ENCODE measurements around the gene ING3. TPM values are rescaled to one million over a fixed set of nuclear protein-coding genes. Genes with fewer than 3 reads are reported as not detected.

Gene ING3
- total and polyA plus RNA-seq, 4 experiments from 2014 or later, result 24.1 to 32.2 (median 28.1) TPM

DNA sequence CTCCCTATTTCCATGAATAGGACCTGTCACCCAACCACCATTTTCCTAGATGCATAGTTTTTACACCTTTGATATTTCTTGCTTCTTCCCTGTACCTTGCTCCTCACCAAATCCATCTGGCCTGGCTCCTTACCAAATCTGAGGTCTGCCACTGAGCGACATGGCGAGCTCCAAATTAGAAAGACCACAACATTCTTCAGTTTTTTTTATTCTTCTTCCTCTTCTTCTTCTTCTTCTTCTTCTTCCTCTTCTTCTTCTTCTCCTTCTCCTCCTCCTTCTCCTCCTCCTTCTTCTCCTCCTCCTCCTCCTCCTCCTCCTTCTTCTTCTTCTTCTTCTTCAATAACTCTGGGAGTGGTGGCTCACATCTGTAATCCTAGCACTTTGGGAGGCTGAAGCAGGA is 45.1 kb downstream of the ING3 start:
- peaks cover 13 to 21% (median 18%) of the 10 kb centered on the region in 4 donors for H3K4me1 Mint-ChIP-seq
- Histone ChIP-seq H3K27me3 (ENCODE audit: insufficient read depth, low read length) (peaks cover 11% of the 10 kb centered on the region), H3K36me3 (ENCODE audit: insufficient read depth, low read length) (no peaks in the 10 kb centered on the region), H3K4me3 (ENCODE audit: low read length in 2 of 2) (no peak overlapping the region), H3K27ac (ENCODE audit: low read depth, low read length) (no peak overlapping the region), H3K4me1 (ENCODE audit: insufficient read depth, low read length) (peaks cover 14% of the 10 kb centered on the region), H3K9me3 (ENCODE audit: control insufficient read depth in 1 of 2, low read length in 2 of 2) (no peaks in the 10 kb centered on the region)
- no peak overlapping the region for H3K27ac Mint-ChIP-seq
- no peak for DNase-seq
- peaks cover 4 to 5% of the 10 kb centered on the region in 2 donors for H3K27me3 Mint-ChIP-seq
- no peak overlapping the region for H3K4me3 Mint-ChIP-seq
- no peaks in the 10 kb centered on the region for H3K36me3 Mint-ChIP-seq
- H3K9me3 Mint-ChIP-seq, result no peaks in the 10 kb centered on the region
- ChIA-PET POLR2A (ENCODE audit: partially characterized antibody) (interaction anchor here (1.0 kb wide), 1 partner anchor 8 kb away, joined by 3 read pairs; no protein-coding TSS in a partner anchor), CTCF (ENCODE audit: partially characterized antibody) (interaction anchor here (0.8 to 3.1 kb wide), 3 partner anchors 9 to 112 kb away, joined by 3 to 20 read pairs (median 5); partner anchors contain the start of gene CPED1)
- intact Hi-C loops (cut with micrococcal nuclease), result no loop called here

DNA sequence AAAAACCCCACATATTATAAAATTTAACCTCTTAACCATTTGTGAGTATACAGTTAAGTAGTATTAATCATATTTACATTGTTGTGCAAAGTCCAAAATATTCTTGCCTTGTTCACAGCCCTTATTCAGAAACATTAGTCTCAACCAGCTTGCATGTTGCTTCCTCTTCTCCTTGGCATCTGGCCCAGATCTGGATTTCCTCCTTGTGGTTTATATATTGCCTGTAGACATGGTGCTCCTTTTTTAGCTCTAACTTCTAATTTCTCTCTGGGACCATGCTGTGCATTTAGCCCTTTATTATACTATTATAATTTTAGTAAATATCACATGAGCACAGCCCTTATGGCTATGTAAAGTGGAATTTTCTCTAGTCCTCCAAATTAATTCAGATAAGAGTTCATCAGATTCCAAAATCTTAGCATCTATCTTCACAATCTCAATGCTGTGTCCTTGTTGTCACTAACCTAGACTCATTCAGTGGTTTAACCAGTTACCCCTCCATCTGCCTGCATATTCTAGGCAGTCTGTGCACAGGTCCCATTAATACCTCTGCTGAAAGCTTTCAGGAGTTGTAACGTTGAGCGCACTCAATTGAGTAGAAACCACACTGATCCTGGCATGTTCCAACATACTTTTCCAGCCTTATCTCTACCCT is 45.9 kb downstream of the ING3 start:
- intact Hi-C loops (cut with micrococcal nuclease), result no loop called here
- H3K4me1 ChIP-seq (ENCODE audit: insufficient read depth, low read length), result peaks cover 14% of the 10 kb centered on the region

DNA sequence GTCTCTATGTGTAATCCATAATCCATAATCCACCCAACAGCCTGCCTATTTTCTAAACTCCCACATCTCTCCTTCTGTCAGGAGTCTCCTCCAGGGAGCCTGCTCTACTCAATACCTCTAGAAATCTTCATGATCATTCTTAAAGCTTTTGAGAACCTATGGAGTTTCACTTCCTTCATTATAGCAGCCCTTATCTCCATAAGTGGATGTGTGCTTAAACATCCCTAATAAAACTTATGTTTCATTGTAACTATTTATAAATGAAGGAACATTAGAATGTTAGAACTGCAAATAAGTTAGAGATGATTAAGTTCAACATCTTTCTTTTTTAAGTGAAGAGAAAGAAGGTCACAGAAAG is 46.4 kb downstream of the ING3 start:
- intact Hi-C loops (cut with micrococcal nuclease), result no loop called here
- Mint-ChIP-seq H3K9me3 (no peaks in the 10 kb centered on the region), H3K36me3 (no peaks in the 10 kb centered on the region), H3K27ac (peak overlapping the region in 1 of 7 donors; percentile 24), H3K4me1 (peaks cover 13 to 21% (median 18%) of the 10 kb centered on the region in 4 donors), H3K4me3 (peak overlapping the region in 2 of 8 donors; percentile 4 to 21), H3K27me3 (peaks cover 3 to 5% of the 10 kb centered on the region in 2 donors)
- H3K9me3 ChIP-seq (ENCODE audit: control insufficient read depth in 1 of 2, low read length in 2 of 2), result no peaks in the 10 kb centered on the region
- H3K4me3 ChIP-seq (ENCODE audit: low read length in 2 of 2), result no peak overlapping the region
- DNase-seq, result no peak
- POLR2A ChIA-PET (ENCODE audit: partially characterized antibody), result no interaction called here
- CTCF ChIA-PET (ENCODE audit: partially characterized antibody), result interaction anchor here (1.1 to 3.1 kb wide), 2 partner anchors 10 to 84 kb away, joined by 5 to 20 read pairs; partner anchors contain the start of gene CPED1
- H3K27me3 ChIP-seq (ENCODE audit: insufficient read depth, low read length), result no peaks in the 10 kb centered on the region
- H3K4me1 ChIP-seq (ENCODE audit: insufficient read depth, low read length), result peaks cover 14% of the 10 kb centered on the region
- H3K27ac ChIP-seq (ENCODE audit: low read depth, low read length), result no peak overlapping the region
- no peaks in the 10 kb centered on the region for H3K36me3 ChIP-seq (ENCODE audit: insufficient read depth, low read length)

More for the DNA sequence above, 45.9 kb downstream of the ING3 start:
- H3K27me3 Mint-ChIP-seq, result peaks cover 3 to 5% of the 10 kb centered on the region in 2 donors
- Histone ChIP-seq H3K27me3 (ENCODE audit: insufficient read depth, low read length) (peaks cover 3% of the 10 kb centered on the region), H3K36me3 (ENCODE audit: insufficient read depth, low read length) (no peaks in the 10 kb centered on the region), H3K4me3 (ENCODE audit: low read length in 2 of 2) (no peak overlapping the region), H3K27ac (ENCODE audit: low read depth, low read length) (no peak overlapping the region), H3K9me3 (ENCODE audit: control insufficient read depth in 1 of 2, low read length in 2 of 2) (no peaks in the 10 kb centered on the region)
- no peaks in the 10 kb centered on the region for H3K36me3 Mint-ChIP-seq
- peaks cover 13 to 21% (median 18%) of the 10 kb centered on the region in 4 donors for H3K4me1 Mint-ChIP-seq
- H3K9me3 Mint-ChIP-seq, result no peaks in the 10 kb centered on the region
- peak overlapping the region in 2 of 8 donors; percentile 21 to 53 for H3K4me3 Mint-ChIP-seq
- POLR2A ChIA-PET (ENCODE audit: partially characterized antibody), result interaction anchor here (1.0 kb wide), 1 partner anchor 9 kb away, joined by 3 read pairs; no protein-coding TSS in a partner anchor
- CTCF ChIA-PET (ENCODE audit: partially characterized antibody), result interaction anchor here (0.8 to 3.1 kb wide), 3 partner anchors 9 to 112 kb away, joined by 3 to 20 read pairs (median 5); partner anchors contain the start of gene CPED1
- peak; percentile 66 to 77 (median 68) for DNase-seq
- H3K27ac Mint-ChIP-seq, result peak overlapping the region in 1 of 7 donors; percentile 62

DNA sequence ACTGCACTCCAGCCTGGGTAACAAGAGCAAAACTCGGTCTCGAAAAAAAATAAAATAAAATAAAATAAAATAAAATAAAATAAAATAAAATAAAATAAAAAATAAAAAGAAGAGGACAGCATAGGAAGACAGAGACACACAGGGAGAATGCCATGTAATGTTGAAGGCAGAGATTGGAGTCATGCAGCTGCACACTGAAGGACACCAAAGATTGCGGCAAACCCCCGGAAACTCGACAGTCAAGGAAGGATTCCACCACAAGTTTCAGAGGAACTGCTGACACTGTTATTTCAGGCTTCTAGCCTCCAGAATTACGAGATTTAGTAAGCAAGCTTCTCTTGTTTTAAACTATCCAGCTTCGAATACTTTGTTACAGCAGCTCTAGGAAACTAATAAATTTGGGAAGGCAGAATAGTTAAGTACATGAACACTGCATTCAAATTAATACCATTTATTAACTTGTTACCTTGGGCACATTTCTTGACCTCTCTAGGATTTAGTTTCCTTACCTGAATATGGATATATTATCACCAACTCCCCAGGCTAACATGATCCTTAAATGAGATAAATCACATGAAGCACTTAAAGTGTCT is 47.4 kb downstream of the ING3 start:
- Mint-ChIP-seq H3K27ac (no peak overlapping the region), H3K4me1 (peaks cover 13 to 21% (median 18%) of the 10 kb centered on the region in 4 donors), H3K4me3 (no peak overlapping the region), H3K27me3 (peaks cover 5% of the 10 kb centered on the region in 2 donors), H3K9me3 (no peaks in the 10 kb centered on the region), H3K36me3 (no peaks in the 10 kb centered on the region)
- no peak for DNase-seq
- H3K27me3 ChIP-seq (ENCODE audit: insufficient read depth, low read length), result no peaks in the 10 kb centered on the region
- intact Hi-C loops (cut with micrococcal nuclease), result no loop called here
- H3K4me3 ChIP-seq (ENCODE audit: low read length in 2 of 2), result no peak overlapping the region
- CTCF ChIA-PET (ENCODE audit: partially characterized antibody), result interaction anchor here (1.6 to 5.5 kb wide), 3 partner anchors 11 to 17 kb away, joined by 3 to 42 read pairs (median 20); partner anchors contain the start of gene CPED1
- no peaks in the 10 kb centered on the region for H3K36me3 ChIP-seq (ENCODE audit: insufficient read depth, low read length)
- no peaks in the 10 kb centered on the region for H3K9me3 ChIP-seq (ENCODE audit: control insufficient read depth in 1 of 2, low read length in 2 of 2)
- H3K27ac ChIP-seq (ENCODE audit: low read depth, low read length), result no peak overlapping the region
- H3K4me1 ChIP-seq (ENCODE audit: insufficient read depth, low read length), result peaks cover 14% of the 10 kb centered on the region
- POLR2A ChIA-PET (ENCODE audit: partially characterized antibody), result no interaction called here

DNA sequence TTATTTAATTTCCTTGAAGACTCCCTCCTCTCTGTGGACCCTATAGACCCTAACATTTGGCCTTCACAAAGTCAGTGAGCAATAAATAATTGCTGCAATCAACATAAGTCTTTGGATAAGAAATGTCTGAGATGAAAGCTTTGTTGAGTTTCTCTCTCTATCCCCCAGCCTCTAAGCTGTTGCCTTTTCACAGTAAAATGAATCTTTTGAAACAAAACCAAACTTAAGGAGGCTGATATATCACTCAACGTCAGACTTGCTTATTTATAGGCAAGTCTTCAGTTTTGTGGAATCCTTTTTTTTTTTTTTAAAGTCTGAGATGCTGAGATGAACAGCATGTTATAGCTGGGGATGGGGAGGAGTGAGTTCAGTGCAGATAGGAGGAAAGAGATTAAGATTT is 47.9 kb downstream of the ING3 start:
- no peak overlapping the region for H3K4me3 ChIP-seq (ENCODE audit: low read length in 2 of 2)
- CTCF ChIA-PET (ENCODE audit: partially characterized antibody), result interaction anchor here (1.6 to 5.5 kb wide), 2 partner anchors 11 to 17 kb away, joined by 3 to 42 read pairs; partner anchors contain the start of gene CPED1

DNA sequence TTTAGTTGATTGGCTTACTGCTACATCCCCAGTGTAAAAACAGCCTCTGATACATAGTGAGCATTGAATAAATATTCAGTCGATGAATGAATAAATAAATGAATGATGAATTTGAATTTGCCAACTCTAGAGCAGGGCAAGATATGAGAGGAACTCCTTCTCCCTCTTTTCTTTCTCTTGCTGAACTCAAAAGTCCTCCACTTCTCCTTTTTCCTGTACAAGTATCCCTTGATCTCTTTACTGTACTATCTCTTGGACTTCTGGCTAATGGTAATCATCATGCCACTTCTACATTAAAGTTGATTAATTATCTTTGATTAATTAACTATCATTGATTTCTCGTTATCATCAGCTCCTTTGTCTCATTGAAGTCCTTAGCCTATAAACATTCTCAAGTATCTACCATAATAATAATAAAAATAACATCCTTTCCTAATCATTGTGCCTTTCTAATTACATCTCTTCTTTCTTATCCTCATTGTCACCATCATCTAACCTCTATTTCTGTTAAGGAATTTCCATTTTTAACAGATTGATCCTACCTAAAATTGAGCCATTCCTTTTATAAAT is 48.5 kb downstream of the ING3 start:
- H3K4me3 ChIP-seq (ENCODE audit: low read length in 2 of 2), result no peak overlapping the region
- Mint-ChIP-seq H3K27me3 (peaks cover 9% of the 10 kb centered on the region in 2 donors), H3K4me3 (no peak overlapping the region), H3K27ac (no peak overlapping the region), H3K9me3 (no peaks in the 10 kb centered on the region), H3K4me1 (peaks cover 13 to 21% (median 18%) of the 10 kb centered on the region in 4 donors), H3K36me3 (no peaks in the 10 kb centered on the region)
- no peaks in the 10 kb centered on the region for H3K36me3 ChIP-seq (ENCODE audit: insufficient read depth, low read length)
- ChIA-PET POLR2A (ENCODE audit: partially characterized antibody) (no interaction called here), CTCF (ENCODE audit: partially characterized antibody) (interaction anchor here (1.6 to 5.5 kb wide), 2 partner anchors 12 to 16 kb away, joined by 3 to 42 read pairs; partner anchors contain the start of gene CPED1)
- no peaks in the 10 kb centered on the region for H3K27me3 ChIP-seq (ENCODE audit: insufficient read depth, low read length)
- H3K4me1 ChIP-seq (ENCODE audit: insufficient read depth, low read length), result peaks cover 14% of the 10 kb centered on the region
- no peak overlapping the region for H3K27ac ChIP-seq (ENCODE audit: low read depth, low read length)
- intact Hi-C loops (cut with micrococcal nuclease), result no loop called here
- H3K9me3 ChIP-seq (ENCODE audit: control insufficient read depth in 1 of 2, low read length in 2 of 2), result no peaks in the 10 kb centered on the region
- no peak for DNase-seq

More for the DNA sequence above, 47.9 kb downstream of the ING3 start:
- Mint-ChIP-seq H3K4me1 (peaks cover 13 to 21% (median 18%) of the 10 kb centered on the region in 4 donors), H3K4me3 (no peak overlapping the region), H3K36me3 (no peaks in the 10 kb centered on the region), H3K9me3 (no peaks in the 10 kb centered on the region), H3K27me3 (peaks cover 7 to 8% of the 10 kb centered on the region in 2 donors), H3K27ac (no peak overlapping the region)
- intact Hi-C loops (cut with micrococcal nuclease), result no loop called here
- DNase-seq, result no peak
- POLR2A ChIA-PET (ENCODE audit: partially characterized antibody), result no interaction called here
- no peaks in the 10 kb centered on the region for H3K9me3 ChIP-seq (ENCODE audit: control insufficient read depth in 1 of 2, low read length in 2 of 2)
- H3K4me1 ChIP-seq (ENCODE audit: insufficient read depth, low read length), result peaks cover 14% of the 10 kb centered on the region
- no peaks in the 10 kb centered on the region for H3K27me3 ChIP-seq (ENCODE audit: insufficient read depth, low read length)
- no peaks in the 10 kb centered on the region for H3K36me3 ChIP-seq (ENCODE audit: insufficient read depth, low read length)
- H3K27ac ChIP-seq (ENCODE audit: low read depth, low read length), result no peak overlapping the region
